Heart left ventricle (tissue), 16 donors: Measurements from ENCODE around the gene ROCK2. TPM values are rescaled to one million over a fixed set of nuclear protein-coding genes. Genes with fewer than 3 reads are reported as not detected.

Source experiments
- ATAC-seq, 4 donors: fragments of 200-7000 bp; cut with Tn5 transposase; one replicate each; pipeline ENCODE4 v1.9.1; 2020 to 2022; ENCODE audit warnings: moderate library complexity in 4 of 4, mild to moderate bottlenecking in 3 of 4, moderate number of reproducible peaks in 1 of 4
- DNase-seq, 5 donors: peaks; one replicate each; pipeline ENCODE4 v3.0.0-alpha.2; 2020
- H3K27ac ChIP-seq, 12 donors: fragments of 200-600 bp; sonication (generic) in 4 of 12; one replicate each; pipeline versions ENCODE4 v1.5.0 to v1.8.0; 2016 to 2022; ENCODE audit warnings: mild to moderate bottlenecking in 2 of 12
- H3K27me3 ChIP-seq, 9 donors: fragments of 200-600 bp; sonication (generic) in 2 of 9; one replicate each; pipeline versions ENCODE4 v1.5.1 to v1.8.0; 2016 to 2022; ENCODE audit warnings: mild to moderate bottlenecking in 3 of 9
- H3K36me3 ChIP-seq, 9 donors: fragments of 200-600 bp; sonication (generic) in 2 of 9; one replicate each; pipeline versions ENCODE4 v1.5.0 to v1.8.0; 2018 to 2022; ENCODE audit warnings: mild to moderate bottlenecking in 2 of 9
- H3K4me1 ChIP-seq, 12 donors: fragments of 200-600 bp; sonication (generic) in 4 of 12; one replicate each; pipeline versions ENCODE4 v1.5.0 to v1.8.0; 2016 to 2022; ENCODE audit warnings: mild to moderate bottlenecking in 3 of 12
- H3K4me3 ChIP-seq, 12 donors: fragments of 200-600 bp; sonication (generic) in 4 of 12; one replicate each; pipeline versions ENCODE4 v1.5.0 to v1.8.0; 2017 to 2022; ENCODE audit warnings: mild to moderate bottlenecking in 9 of 12, moderate library complexity in 4 of 12
- H3K9me3 ChIP-seq, 12 donors: fragments of 200-600 bp; sonication (generic) in 4 of 12; one replicate each; pipeline versions ENCODE4 v1.5.0 to v1.8.0; 2016 to 2022; ENCODE audit warnings: mild to moderate bottlenecking in 1 of 12
- CTCF ChIP-seq, 12 donors: fragments of 200-600 bp; sonication (generic) in 4 of 12; IDR thresholded peaks; one replicate each; pipeline versions ENCODE4 v1.5.0 to v1.8.0; 2018 to 2022; ENCODE audit warnings: antibody characterized with exemption in 12 of 12, mild to moderate bottlenecking in 5 of 12
- POLR2A ChIP-seq, 2 donors: fragments of 450-650 bp; IDR thresholded peaks; one replicate each; pipeline ENCODE4 v1.6.1; 2017; ENCODE audit warnings: antibody characterized with exemption in 2 of 2, mild to moderate bottlenecking in 2 of 2, moderate library complexity in 2 of 2
- WGBS, 4 donors: extraction: QIAGEN DNeasy Blood & Tissue Kit in 2 of 4; methylation state at CpG; one replicate each; pipeline versions ENCODE4 v1.1.5 to v1.1.7; 2013 to 2018; 5-methylcytosine and 5-hydroxymethylcytosine counted together
- intact Hi-C, 10 donors: fragments of 100-400 bp; cut with DNase I; formaldehyde crosslinking; loops; one replicate each; pipeline versions ENCODE4 v1.11.1 to v1.14.2; 2022
- polyA plus RNA-seq, 2 donors: library from polyadenylated mRNA; stranded (reverse); fragments of 200-250 nt; gene quantifications; one replicate each; pipeline ENCODE4 v1.2.3, GENCODE V29; 2013
- total RNA-seq, 9 donors: library from RNA; depleted of rRNA in 2 of 9; stranded (reverse); fragments of >200 nt in 2 of 9; fragmentation: NEBNext Ultra II Directional in 3 of 9; extraction: Animal tissue kit (Norgen Biotek cat#: 25700) in 3 of 9; gene quantifications; one replicate each; pipeline versions ENCODE4 v1.1.0 to v1.2.4, GENCODE V29; 2016 to 2023
- donor health status: ischemic (EF 13 %, LVEDD 7.1; RV severe dilation, severe dysfunction).
- donor health status: healthy with polysubstance abuse.
- donor health status: DM: no; HTN: yes; CAD: no.
- donor health status: DM: no; HTN: no; CAD: no.
- donor health status: ischemic (EF 25% LVEDD 6.9; RV normal size, moderate dysfunction).
- donor health status: ischemic (EF 25% LVEDD 5.7; RV mildly dilated, moderate dysfunction).
- donor health status: healthy.
- donor health status: DM: yes; HTN: yes; CAD: no.
- donor health status: ischemic (EF 35%, LVEDD 5.7; RV mildly dilated, moderate dysfunction).
- donor health status: nonischemic (EF 11% LVEDD 7.7; RV severe dilation, severe dysfunction).
- donor health status: DM: yes; HTN: yes; CAD: no.
- donor health status: PGD.
- donor health status: ischemic (EF 29% LVEDD 5.4; RV normal size, mild dysfunction).
- donor health status: nonischemic (EF 23%, LVEDD 6.1; RV moderate dilation, normal function).

Gene ROCK2
- total and polyA plus RNA-seq, 11 donors: 6.1 to 44.3 (median 38.0) TPM

GRCh38 chr2:11337909-11338308, 6.5 kb downstream of the ROCK2 start:
- ATAC-seq (no peak), DNase-seq (no peak)
- 92 to 98% (median 93%) methylated on average over 2 of the region's 2 CpGs for WGBS, 4 donors
- TF ChIP-seq CTCF (IDR thresholded peaks at IDR 0.05): no peak
- TF ChIP-seq POLR2A (IDR thresholded peaks at IDR 0.05): no peak
- H3K9me3 ChIP-seq: peaks cover 0 to 14% (median 0%) of the 10 kb centered on the region in 12 donors
- H3K4me3 ChIP-seq: no peak overlapping the region
- H3K27ac ChIP-seq: no peak overlapping the region
- intact Hi-C loops: loop anchor here in 1 of 10 donors (10.0 kb wide), 1 partner anchor 53 kb away; no protein-coding TSS in a partner anchor
- no peaks in the 10 kb centered on the region for H3K27me3 ChIP-seq
- no peaks in the 10 kb centered on the region for H3K36me3 ChIP-seq
- H3K4me1 ChIP-seq: peaks cover 7 to 51% (median 35%) of the 10 kb centered on the region in 12 donors

GRCh38 chr2:11336189-11336588, 8.2 kb downstream of the ROCK2 start:
- no peaks in the 10 kb centered on the region for H3K27me3 ChIP-seq
- H3K9me3 ChIP-seq: peaks cover 0 to 26% (median 0%) of the 10 kb centered on the region in 12 donors
- no peak for ATAC-seq
- H3K4me3 ChIP-seq: no peak overlapping the region
- peaks cover 0 to 43% (median 21%) of the 10 kb centered on the region in 12 donors for H3K4me1 ChIP-seq
- no peaks in the 10 kb centered on the region for H3K36me3 ChIP-seq
- TF ChIP-seq CTCF (IDR thresholded peaks at IDR 0.05): no peak
- TF ChIP-seq POLR2A (IDR thresholded peaks at IDR 0.05): no peak
- intact Hi-C loops: loop anchor here in 1 of 10 donors (10.0 kb wide), 1 partner anchor 51 kb away; no protein-coding TSS in a partner anchor
- no peak for DNase-seq
- WGBS, 4 donors: 88 to 100% (median 98%) methylated on average over 1 of the region's 1 CpG
- H3K27ac ChIP-seq: no peak overlapping the region

- no peak for ATAC-seq
- intact Hi-C loops: loop anchor here in 2 of 10 donors (5.0 to 10.0 kb wide), 2 partner anchors 49 to 51 kb away; no protein-coding TSS in a partner anchor
- peaks cover 0 to 26% (median 0%) of the 10 kb centered on the region in 12 donors for H3K9me3 ChIP-seq
- no peak for DNase-seq
- H3K4me3 ChIP-seq: no peak overlapping the region
- TF ChIP-seq POLR2A (IDR thresholded peaks at IDR 0.05) (no peak), CTCF (IDR thresholded peaks at IDR 0.05) (no peak)
- peaks cover 0 to 34% (median 20%) of the 10 kb centered on the region in 12 donors for H3K4me1 ChIP-seq
- 80 to 89% (median 87%) methylated on average over 2 of the region's 2 CpGs for WGBS, 4 donors
- H3K27ac ChIP-seq: no peak overlapping the region
- H3K36me3 ChIP-seq: no peaks in the 10 kb centered on the region
- H3K27me3 ChIP-seq: no peaks in the 10 kb centered on the region
Measured at GRCh38 chr2:11333427-11334183, 10.8 kb downstream of the ROCK2 start.

GRCh38 chr2:11332596-11332995, 11.8 kb downstream of the ROCK2 start:
- Histone ChIP-seq H3K4me1 (peaks cover 0 to 34% (median 20%) of the 10 kb centered on the region in 12 donors), H3K27me3 (no peaks in the 10 kb centered on the region), H3K9me3 (peaks cover 0 to 28% (median 0%) of the 10 kb centered on the region in 12 donors), H3K4me3 (no peak overlapping the region), H3K36me3 (no peaks in the 10 kb centered on the region), H3K27ac (no peak overlapping the region)
- intact Hi-C loops: loop anchor here in 2 of 10 donors (5.0 to 10.0 kb wide), 2 partner anchors 48 to 50 kb away; no protein-coding TSS in a partner anchor
- WGBS, 4 donors: 99 to 100% (median 100%) methylated on average over 1 of the region's 1 CpG
- ATAC-seq (no peak), DNase-seq (no peak)
- TF ChIP-seq CTCF (IDR thresholded peaks at IDR 0.05) (no peak), POLR2A (IDR thresholded peaks at IDR 0.05) (no peak)
